WTC11 (cell line): ENCODE results near the gene TULP1.

Source experiments
- CTCF ChIP-seq: fragments of 200-600 bp; IDR thresholded peaks from 2 replicates; pipeline ENCODE4 v1.8.0; 2022; ENCODE audit warnings: antibody characterized with exemption
- E2F1 ChIP-seq: sonication (generic); formaldehyde crosslinking; IDR thresholded peaks from 2 replicates; pipeline ENCODE4 v1.8.0; 2022; ENCODE audit warnings: mild to moderate bottlenecking, missing genetic modification reagents
- E2F5 ChIP-seq: sonication (generic); formaldehyde crosslinking; IDR thresholded peaks from 2 replicates; pipeline ENCODE4 v1.8.1; 2022; ENCODE audit warnings: mild to moderate bottlenecking, moderate library complexity, missing genetic modification reagents
- ELF4 ChIP-seq: sonication (generic); formaldehyde crosslinking; IDR thresholded peaks from 2 replicates; pipeline ENCODE4 v1.8.1; 2022; ENCODE audit warnings: low read depth, mild to moderate bottlenecking, moderate library complexity, missing genetic modification reagents
- ETV6 ChIP-seq: sonication (generic); formaldehyde crosslinking; IDR thresholded peaks from 2 replicates; pipeline ENCODE4 v1.8.1; 2022; ENCODE audit warnings: mild to moderate bottlenecking, missing genetic modification reagents
- HMGXB4 ChIP-seq: sonication (generic); formaldehyde crosslinking; IDR thresholded peaks from 2 replicates; pipeline ENCODE4 v1.8.1; 2023; ENCODE audit warnings: mild to moderate bottlenecking, moderate library complexity, missing genetic modification reagents
- MAX ChIP-seq: sonication (generic); formaldehyde crosslinking; IDR thresholded peaks from 2 replicates; pipeline ENCODE4 v1.8.0; 2022; ENCODE audit warnings: mild to moderate bottlenecking, missing genetic modification reagents
- NFYB ChIP-seq: sonication (generic); formaldehyde crosslinking; conservative IDR thresholded peaks from 2 replicates; pipeline ENCODE4 v1.8.0; 2022; ENCODE audit warnings: low read depth, missing genetic modification reagents
- ZNF138 ChIP-seq: sonication (generic); formaldehyde crosslinking; conservative IDR thresholded peaks from 2 replicates; pipeline ENCODE4 v1.8.1; 2022; ENCODE audit warnings: mild to moderate bottlenecking, moderate library complexity, missing genetic modification reagents
- ZNF219 ChIP-seq: sonication (generic); formaldehyde crosslinking; IDR thresholded peaks from 2 replicates; pipeline ENCODE4 v1.8.0; 2023; ENCODE audit warnings: missing genetic modification reagents, mild to moderate bottlenecking, borderline replicate concordance
- ZNF423 ChIP-seq: fragments of 250-450 bp; sonication (Bioruptor Pico); IDR thresholded peaks from 2 replicates; pipeline ENCODE4 v2.1.2; 2022; ENCODE audit warnings: mild to moderate bottlenecking, moderate library complexity
- ZNF532 ChIP-seq: fragments of 250-450 bp; sonication (Bioruptor Pico); IDR thresholded peaks from 2 replicates; pipeline ENCODE4 v1.9.0; 2021; ENCODE audit warnings: mild to moderate bottlenecking, borderline replicate concordance

- no peak for TF ChIP-seq HMGXB4 (CRISPR knock-in tag)
- TF ChIP-seq ZNF219 (CRISPR knock-in tag) = no peak
- no peak for TF ChIP-seq NFYB (CRISPR knock-in tag)
- TF ChIP-seq ZNF138 (CRISPR knock-in tag) = no peak
- no peak for TF ChIP-seq E2F5 (CRISPR knock-in tag)
- no peak for TF ChIP-seq MAX (CRISPR knock-in tag)
- TF ChIP-seq CTCF = no peak
- TF ChIP-seq ELF4 (CRISPR knock-in tag) = no peak
- TF ChIP-seq ETV6 (CRISPR knock-in tag) = no peak
- TF ChIP-seq E2F1 (CRISPR knock-in tag) = no peak
- no peak for TF ChIP-seq ZNF532 (CRISPR knock-in tag)
- no peak for TF ChIP-seq ZNF423
Measured at GRCh38 chr6:35474942-35475570, 37.6 kb downstream of the TULP1 start.
